Dermis blood vessel endothelial cell (primary cell): ENCODE results near the gene MYL5. TPM values are rescaled to one million over a fixed set of nuclear protein-coding genes. Genes with fewer than 3 reads are reported as not detected.

ENCODE experiments used
- DNase-seq: peaks from one replicate; pipeline ENCODE4 v3.0.0; 2010
- total RNA-seq: library from RNA; depleted of rRNA; stranded (reverse); fragments of >200 nt; gene quantifications from 2 replicates; pipeline ENCODE4 v1.2.3, GENCODE V29; 2014

MYL5 gene
- total RNA-seq, 1 donor from 2014 or later: 13.6 TPM

DNA sequence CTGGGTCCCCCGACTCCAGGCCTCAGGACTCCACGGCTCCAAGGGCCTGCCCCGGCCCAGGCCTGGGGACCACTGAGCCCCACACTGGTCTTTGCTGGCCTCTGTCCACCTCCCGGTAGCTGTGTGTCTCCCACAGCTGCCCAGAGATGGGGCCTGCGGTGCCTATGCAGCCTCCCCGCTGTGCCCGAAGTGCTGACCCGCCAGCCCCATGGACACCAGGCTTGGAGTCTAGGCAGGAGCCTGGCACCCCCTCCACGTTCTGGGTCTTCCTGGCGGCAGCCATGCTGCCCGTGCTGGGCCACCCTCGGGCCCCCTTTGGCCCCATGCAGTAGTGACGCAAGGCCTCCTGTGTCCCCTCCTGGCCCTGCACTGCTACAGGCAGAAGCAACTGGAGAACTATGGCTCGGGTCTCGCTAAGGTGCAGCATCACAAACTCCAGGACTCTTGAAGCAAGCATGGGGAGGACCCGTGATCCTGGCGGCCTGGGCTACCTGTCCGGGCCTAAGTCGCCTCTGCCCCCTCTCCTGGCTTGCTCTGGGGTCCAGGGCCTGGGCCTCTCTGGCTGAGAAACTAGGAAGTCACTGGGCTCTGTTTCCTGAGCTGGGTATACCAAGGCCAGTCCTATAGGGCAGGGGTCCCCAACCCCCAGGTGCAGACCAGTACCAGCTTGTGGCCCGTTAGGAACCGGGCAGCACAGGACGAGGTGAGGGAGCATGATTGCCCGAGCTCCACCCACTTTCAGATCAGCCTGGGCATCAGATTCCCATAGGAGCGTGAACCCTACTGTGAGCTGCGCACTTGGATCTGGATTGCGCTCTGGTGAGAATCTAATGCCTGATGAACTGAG is 917 bp downstream of the MYL5 start:
- DNase-seq: peak; percentile 28

DNA sequence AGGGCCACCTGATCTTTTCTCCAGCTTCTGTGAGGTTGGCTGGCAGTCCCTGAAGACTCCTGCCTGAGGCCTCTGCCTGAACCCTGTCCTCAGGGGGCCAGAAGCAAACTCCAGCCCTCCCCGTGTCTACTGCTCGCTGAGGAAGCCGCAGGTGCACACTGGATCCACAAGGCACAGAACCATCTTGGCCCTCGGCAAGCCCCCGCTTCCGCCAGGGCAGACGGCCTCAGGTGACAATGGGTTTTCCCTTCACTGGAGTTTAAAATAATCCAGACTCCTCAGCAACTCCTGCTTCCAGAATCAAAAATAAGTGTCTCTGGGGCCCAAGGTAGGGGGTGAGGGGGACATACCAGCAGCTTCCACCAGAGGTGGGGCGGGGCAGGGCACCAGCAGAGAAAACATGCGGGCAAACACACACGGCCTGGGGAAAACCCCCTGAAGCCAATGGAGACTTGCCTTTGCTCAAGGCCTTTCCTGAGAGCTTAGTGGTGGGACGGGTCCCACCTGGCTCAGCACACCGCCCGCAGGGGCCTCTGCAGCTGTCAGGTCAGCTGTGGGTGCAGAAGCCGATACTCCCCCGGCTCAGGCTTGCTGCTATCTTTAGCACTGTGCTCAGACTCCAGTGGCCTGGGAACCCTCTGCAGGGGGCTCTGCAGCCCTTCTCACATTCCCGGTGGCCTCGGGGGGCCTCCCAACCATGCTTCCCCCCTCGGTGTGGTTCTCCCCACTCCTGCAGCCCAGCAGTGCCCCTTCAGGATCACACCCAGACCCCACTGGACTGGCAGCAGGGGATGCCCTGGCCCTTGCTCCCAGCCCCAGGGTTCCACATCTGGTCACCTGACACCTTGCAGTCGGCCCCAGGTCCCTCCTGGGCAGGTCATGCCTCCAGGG is 1.9 kb downstream of the MYL5 start:
- DNase-seq: no peak

DNA sequence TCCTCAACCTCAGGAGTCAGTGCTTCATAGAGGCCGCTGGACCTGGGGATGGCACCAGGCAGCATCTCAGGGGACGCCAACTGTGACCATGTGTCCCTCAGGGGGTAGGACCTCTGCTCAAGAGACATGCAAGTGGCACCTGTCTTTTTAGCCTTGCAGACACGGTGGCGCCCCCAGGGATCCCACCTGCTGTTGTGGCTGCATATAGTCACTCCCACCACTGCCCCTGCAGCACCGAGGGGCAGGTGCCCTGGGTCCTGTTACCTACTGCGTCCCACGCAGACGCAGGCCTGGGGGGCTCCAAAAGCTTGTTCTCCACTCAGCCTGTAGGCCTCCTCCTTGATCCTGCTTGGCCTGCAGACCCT is 2.5 kb downstream of the MYL5 start:
- no peak for DNase-seq

DNA sequence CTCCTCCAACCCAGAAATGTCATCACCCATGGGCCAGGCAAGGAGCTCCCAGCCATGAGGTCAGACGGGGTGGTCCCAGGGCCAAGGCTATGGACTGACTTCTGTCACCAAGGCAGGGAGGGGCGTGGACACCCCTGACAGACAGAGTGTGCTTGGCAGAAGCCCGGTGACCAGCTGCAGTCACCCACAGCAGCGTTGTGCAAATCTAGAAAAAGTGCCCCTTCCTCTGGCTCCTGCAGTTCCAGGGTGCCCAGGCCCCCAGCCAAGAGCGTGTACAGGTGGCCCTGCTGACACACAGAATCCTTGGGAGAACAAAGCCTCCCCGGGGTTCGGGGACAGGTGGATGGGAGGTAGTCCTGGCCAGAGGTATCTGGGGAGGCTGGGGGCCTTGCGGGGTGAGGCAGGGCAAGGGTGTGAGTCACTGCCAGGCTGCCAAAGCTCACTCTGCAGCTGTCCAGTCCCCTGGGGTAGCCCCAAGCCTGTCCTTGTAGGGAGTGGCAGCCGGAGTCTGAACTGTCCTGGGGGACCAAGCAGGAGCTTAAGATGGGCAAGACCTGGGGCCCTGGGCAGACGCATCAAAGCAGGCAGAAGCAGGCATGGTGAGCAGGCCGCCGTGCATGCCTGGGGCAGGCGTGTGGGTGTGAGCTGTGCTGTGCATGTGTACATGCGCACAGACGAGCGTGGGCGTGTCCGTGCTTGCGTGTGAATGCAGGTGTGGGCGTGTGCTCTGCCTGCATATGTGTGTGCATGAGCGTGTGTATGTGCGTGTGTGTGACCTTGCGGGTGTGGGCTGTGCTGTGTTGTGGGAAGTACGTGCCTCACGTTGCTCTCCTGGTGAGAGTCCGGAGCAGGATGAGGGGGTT is 3.3 kb downstream of the MYL5 start:
- no peak for DNase-seq

DNA sequence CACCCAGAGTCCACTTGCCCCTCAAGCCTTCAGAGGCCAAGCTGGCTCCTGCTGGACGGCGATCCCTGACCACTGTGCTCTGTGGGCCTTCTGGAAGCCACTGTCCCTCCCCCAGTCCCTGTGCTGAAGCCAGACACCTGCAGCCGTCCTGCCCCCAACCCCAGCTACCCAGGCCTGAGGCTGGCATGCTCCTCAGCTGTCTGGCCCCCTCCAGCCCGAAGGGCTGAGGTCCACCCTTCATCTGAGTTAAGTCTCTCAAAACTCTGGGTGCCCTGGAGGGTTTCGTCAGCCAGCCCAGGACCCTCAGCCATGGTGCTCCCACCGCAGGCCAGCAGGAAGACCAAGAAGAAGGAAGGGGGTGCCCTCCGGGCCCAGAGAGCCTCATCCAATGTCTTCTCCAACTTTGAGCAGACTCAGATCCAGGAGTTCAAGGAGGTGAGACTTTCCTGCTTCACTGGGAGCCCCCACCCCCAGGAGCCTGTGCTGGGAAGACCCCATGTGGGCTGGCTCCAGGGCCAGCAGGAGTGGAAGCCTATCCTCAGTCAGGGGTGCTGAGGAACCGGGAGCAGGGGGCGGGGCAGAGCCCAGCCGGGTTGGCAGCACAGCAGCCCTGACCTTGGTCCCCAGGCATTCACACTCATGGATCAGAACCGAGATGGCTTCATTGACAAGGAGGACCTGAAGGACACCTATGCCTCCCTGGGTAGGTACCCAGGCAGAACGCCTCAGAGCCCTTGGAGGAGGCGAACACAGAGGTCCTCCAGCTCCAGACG is 4.2 kb downstream of the MYL5 start:
- DNase-seq: no peak

DNA sequence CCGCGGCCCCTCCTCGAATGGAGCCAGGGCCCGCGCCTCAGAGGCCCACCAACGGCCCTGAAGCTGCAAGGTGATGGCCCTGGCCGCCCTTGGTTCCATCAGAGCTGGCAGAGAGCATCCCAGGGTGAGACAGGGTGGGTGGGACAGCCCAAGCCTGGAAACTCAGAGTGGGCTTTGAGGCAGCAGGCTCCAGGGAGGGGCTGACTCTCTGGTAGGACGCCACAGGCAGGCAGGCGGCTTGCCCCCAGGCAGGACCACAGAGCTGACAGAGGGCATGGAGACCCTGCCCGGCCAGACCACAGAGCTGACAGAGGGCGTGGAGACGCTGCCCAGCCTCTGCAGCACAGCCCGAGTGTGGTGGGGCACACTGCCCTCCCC is 4.8 kb downstream of the MYL5 start:
- DNase-seq: no peak

DNA sequence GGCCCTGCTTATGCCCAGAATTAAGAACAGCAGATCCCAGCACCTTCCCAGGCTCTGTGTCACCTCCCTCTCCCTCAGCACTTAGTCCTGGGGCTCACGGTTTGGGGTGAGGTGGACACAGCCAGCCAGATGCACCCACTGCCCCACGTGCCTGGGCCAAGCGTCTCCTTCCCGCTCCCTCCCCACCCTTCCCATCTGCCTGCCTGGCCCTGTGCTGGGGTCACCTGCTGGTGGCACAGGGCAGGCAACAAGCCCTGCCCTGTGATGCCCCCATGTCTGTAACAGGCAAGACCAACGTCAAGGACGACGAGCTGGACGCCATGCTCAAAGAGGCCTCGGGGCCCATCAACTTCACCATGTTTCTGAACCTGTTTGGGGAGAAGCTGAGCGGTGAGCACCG is 5.3 kb downstream of the MYL5 start:
- no peak for DNase-seq

DNA sequence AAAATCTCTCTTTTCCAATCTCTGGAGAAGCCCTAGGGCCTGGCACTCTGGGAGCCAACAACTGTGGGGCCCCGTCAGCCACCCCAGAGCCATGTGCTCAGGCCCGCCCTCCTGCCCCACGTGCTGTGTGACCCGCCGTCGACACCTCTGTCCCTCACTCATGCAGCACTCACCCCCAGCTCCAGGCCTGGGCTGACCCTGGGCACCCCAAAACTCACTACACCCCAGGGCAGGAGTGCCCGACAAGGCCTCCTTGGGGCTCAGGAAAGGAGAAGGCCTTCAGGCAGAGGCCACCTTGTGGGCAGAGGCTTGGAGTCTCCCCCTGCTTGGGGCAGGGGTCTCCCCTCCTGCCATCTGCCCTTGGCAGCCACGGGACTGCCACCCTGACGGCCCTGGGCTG is 5.7 kb downstream of the MYL5 start:
- no peak for DNase-seq

DNA sequence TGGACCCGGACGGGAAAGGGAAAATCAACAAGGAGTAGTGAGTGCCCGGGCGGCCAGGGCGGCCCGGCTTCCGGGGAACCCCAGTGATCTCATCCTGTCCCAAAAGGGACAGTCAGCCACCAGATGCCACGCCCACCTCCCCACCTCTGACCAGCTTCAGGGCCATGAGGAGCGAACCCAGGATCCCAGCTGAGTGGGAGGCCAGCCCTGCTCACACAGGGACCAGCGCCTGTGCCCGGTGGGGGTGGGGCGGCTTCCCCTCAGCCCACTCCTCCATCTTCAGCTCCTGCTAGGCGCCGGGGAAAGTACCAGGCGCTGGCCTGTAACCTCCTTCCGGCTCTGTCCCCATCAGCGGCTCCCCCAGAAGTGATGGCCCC is 6.2 kb downstream of the MYL5 start:
- no peak for DNase-seq

DNA sequence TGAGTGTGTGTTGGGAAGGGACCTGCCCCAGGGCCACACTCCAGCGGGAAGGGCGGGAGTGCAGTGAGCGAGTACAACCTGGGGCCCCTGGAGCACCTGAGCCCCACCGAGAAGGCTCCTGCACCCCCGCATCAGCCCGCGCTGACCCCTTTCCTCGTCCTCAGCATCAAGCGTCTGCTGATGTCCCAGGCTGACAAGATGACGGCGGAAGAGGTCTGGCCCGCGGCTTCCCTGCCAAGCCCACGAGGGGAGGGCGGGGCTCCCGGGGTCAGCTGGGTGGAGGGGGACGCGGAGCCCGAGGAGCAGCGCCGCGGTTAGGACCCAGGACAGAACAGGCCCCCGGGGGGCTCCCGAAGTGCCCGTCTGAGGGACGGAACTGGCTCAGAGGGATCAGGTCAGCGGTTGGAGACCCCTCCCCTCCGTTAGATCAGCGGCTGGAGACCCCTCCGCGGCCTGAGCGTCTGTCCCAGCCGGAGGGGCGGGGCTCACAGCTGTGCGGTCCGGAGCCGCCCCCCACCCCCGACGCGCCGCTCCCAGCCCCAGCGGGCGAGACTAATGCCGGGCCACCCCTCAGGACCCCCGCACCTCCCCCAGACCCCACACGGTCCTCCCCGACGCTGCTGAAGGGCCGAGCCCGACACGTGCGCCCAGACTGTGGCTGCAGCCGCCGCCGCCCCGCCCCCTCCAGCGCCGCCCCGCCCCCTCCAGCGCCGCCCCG is 6.7 kb downstream of the MYL5 start:
- peak; percentile 37 for DNase-seq

DNA sequence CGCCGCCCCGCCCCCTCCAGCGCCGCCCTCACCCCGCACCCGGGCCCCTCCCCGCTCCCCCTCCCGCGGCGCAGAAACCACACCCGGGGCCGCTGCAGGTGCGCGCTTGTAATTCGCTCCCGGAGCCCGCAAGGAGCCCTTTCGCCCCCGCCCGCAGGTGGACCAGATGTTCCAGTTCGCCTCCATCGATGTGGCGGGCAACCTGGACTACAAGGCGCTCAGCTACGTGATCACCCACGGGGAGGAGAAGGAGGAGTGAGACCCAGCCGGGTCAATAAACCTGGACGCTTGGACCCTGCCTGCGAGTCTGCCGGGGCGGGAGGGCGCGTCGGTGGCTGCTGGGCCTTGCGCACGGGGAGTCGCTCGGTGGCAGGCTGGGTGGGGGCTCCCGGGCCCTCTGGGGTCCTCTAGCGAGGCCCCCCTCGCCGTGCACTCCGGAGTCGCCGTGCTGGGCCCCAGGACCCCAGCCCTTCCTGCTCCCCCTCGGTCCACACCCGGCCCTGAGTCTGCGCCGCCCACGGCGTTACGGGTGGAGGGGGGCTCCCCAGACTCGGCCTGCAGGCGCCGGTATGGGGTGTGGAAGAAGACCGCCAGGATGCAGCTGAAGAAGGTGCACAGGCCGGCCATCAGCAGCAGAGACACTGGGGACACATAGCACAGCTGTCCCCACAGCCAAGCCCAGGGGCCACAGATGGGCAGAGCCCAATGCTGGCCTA is 7.6 kb downstream of the MYL5 start:
- DNase-seq: no peak

DNA sequence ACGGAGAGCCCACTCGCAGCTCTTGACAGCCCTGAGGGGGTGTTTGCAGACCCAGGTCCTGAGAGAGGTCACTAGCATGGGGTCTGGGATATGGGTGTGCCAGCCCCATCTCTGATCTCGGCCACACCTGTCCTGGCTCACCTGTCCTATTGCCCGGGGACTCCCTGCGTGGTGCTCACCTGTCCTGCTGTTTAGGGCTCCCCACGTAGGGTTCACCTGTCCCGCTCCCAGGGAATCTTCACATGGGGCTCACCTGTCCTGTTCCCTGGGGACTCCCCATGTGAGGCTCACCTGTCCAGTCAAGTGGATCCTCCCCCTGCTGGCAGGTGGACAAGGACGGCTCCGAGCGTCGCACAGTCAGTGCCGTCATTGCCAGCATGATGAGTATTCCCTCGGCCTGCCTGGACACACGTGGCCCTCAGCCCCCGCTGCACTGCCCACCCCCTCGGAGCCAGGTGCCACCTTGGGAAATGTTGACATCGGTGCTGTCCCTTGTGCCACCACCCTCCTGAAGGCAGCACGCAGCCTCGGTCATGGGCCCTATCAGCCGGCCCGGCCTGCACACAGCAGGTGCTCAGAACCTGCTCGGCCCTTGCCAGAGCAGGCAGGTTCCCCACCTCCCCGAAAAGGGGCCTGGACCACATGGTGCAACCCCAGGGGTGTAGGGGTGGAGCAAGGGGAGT is 8.3 kb downstream of the MYL5 start:
- no peak for DNase-seq

DNA sequence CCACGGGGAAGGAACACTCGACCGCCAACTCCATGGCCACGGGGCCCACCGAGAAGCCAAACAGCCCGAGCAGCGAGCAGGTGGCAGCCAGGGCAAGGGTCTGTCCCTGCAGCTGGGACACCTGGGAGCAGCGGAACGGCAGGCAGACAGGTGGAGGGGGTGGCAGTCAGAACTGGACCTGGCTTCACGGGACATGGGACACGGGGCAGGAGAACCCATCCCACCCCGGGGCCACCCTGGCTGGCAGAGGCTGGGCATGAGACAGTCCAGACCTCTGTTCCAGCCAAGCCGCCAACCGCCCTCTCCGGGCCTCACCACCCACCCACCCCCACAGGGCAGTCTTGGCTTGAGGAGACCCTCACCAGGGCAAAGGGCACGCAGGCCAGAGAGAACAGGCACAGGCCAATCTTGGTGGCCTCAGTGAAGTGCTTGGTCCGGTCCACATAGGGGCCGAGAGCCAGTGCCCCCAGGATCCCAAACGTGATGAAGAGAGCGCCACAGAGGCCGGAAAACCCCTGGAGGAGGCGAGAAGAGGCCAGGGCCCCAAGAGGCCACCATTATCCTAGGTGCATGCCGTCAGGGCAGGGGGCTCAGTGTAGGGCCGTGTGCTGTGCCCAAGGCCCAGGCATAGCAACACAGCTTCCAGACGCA is 9.0 kb downstream of the MYL5 start:
- no peak for DNase-seq

DNA sequence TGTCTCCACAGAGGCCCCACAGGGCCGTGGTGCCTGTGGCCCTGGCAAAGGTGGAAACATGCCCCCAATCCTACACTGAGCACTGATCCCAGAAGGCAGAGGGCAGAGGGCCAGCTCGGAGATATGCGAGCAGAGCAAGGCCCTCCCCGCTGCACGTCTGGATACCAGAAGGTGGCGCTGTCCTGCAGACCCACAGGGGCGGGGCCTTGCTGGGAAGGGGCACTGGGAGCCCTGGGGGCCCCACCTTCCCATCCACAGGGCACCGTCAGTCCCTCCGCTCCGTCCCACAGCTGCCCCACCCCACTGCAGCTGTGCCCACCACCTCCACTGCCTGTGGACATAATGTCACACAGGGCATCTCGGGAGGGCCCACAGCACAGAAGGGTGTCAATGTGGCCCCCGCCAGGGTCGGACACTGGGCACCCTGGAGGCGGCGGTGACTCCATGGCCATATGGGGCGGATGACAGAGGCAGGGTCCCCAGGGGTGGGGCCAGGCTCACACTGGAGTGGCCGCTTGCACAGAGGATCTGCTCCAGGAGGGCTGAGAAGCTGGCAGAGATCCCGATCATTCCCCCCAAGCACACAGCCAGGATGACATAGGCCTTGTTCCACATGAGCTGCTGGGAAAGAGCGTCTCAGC is 9.8 kb downstream of the MYL5 start:
- peak; percentile 85 for DNase-seq

DNA sequence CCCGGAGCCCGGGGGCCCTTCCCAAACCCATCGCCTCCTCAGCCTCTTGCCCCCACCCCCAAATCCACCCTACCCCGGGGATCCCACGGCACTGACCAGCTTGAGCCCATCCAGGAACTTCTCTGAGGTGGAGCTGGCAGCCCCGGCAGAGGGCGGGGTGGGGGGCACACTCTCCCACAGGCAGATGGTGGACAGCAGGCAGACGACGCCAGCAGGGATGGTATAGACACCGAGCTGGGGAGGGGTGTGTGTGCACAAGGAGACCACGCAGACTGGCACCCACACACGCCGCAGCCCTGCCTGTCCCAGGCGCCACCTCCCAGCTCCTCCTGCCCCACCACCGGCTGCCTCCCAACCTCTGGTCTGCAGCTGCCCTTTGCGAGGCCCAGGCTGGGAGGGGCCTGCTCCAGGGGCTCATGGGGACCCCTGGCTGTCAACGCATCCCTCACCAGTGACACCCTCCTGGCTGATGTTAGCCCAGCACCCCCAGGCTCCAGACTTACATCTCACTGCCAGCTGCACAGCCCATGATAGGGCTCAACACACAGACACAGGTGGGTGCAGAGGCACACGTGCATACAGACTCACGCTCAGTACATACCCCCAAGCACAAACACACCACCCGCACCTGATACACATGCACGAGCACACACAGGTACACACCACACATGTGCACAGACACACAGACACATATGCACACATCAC is 10.4 kb downstream of the MYL5 start:
- DNase-seq: no peak

DNA sequence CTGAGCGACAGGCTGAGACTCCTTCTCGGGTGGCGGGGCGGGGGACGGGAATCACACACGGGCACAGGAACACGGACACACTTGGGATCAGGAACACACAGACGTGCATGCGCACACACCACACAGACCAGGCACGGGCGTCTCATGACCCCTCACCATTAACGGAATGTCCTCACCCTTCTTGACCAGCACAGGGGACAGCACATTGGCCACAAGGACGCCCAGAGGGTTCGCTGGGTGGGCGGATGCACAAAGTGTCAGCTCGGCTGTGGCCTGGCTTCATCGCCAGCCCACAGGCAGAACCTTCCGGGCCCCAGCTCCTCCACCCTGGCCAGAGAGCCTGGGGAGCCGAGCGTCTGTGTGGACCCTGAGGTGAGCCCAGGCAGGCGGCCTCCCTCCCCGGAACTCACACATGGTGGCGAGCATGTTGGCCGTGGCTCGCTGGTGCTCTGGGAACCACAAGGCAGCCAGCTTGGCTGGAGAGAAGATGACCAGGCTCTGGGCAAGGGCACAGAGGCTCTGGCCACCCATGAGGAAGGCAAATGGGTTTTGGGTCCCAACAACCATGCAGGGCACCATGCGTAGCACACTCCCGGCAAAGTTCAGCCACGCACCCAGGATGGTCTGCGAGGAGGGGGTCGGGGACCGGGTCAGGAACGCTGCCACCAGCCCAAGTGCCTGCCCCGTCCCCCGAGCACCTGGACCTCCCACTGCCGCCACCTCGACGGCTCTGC is 11.5 kb downstream of the MYL5 start:
- DNase-seq: no peak

DNA sequence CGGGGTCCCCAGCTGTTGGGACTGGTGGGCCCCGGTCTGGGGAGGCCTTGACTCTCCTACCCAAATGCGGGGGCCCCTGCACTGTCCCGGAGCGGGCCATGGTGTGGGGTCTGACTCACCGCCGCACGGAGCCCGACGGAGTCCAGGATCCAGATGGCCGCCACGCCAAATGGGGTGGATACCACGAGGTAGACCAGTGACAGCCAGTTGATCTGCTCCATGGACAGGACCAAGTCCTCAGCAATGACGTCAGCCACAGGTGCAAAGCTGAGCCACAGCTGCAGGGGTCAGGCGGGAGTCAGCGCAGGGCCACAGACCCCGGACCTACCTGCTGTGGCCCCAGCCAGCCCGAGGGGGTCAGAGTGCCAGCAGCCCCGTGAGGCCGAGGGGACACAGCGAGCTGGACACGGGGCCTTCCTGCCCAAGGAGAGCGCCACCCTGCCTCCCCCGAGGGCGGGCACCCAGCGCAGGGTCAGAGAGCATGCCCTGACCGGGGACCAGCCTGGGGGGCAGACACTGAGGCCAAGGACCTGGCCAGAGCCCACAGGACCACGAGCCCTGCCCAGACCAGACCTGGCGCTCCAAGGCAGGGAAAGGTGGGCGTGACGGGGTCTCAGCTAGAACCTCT is 12.2 kb downstream of the MYL5 start:
- DNase-seq: no peak
